Endothelial cell (in vitro differentiated cells): Measurements from ENCODE around the gene C1orf210. TPM values are rescaled to one million over a fixed set of nuclear protein-coding genes. Genes with fewer than 3 reads are reported as not detected.

Experiments
- DNase-seq: peaks from one replicate; pipeline ENCODE4 v3.0.0; 2021; ENCODE audit warnings: low spot score
- H3K27ac Mint-ChIP-seq: one replicate; pipeline ENCODE4 v1.8.0; 2021; ENCODE audit warnings: mixed read lengths, inconsistent platforms; ENCODE audit not compliant: unreplicated experiment
- H3K27me3 Mint-ChIP-seq: one replicate; pipeline ENCODE4 v1.8.0; 2021; ENCODE audit warnings: mild to moderate bottlenecking, moderate library complexity, mixed read lengths, inconsistent platforms; ENCODE audit not compliant: unreplicated experiment
- H3K36me3 Mint-ChIP-seq: one replicate; pipeline ENCODE4 v1.8.0; 2021; ENCODE audit warnings: mild to moderate bottlenecking, low read depth, mixed read lengths, inconsistent platforms; ENCODE audit not compliant: unreplicated experiment
- H3K4me1 Mint-ChIP-seq: one replicate; pipeline ENCODE4 v1.8.0; 2021; ENCODE audit warnings: mild to moderate bottlenecking, mixed read lengths, inconsistent platforms; ENCODE audit not compliant: unreplicated experiment
- H3K4me3 Mint-ChIP-seq: one replicate; pipeline ENCODE4 v1.8.0; 2021; ENCODE audit warnings: mild to moderate bottlenecking, mixed read lengths, inconsistent platforms; ENCODE audit not compliant: unreplicated experiment
- H3K9me3 Mint-ChIP-seq: one replicate; pipeline ENCODE4 v1.8.0; 2021; ENCODE audit warnings: mixed read lengths, inconsistent platforms; ENCODE audit not compliant: unreplicated experiment
- total RNA-seq: library from RNA; stranded (reverse); fragmentation: NEBNext Ultra II Directional; extraction: Animal tissue kit (Norgen Biotek cat#: 25700); gene quantifications from one replicate; pipeline ENCODE4 v1.2.1, GENCODE V29; 2021; ENCODE audit not compliant: unreplicated experiment
- TF ChIP-seq, protein P1 (sequence below): fragments of 200-600 bp; sonication (generic); IDR thresholded peaks from one replicate; pipeline ENCODE4 v1.5.0; 2021; ENCODE audit warnings: antibody characterized with exemption; ENCODE audit not compliant: unreplicated experiment

C1orf210 gene
- total RNA-seq, 1 donor from 2014 or later, result not detected

DNA sequence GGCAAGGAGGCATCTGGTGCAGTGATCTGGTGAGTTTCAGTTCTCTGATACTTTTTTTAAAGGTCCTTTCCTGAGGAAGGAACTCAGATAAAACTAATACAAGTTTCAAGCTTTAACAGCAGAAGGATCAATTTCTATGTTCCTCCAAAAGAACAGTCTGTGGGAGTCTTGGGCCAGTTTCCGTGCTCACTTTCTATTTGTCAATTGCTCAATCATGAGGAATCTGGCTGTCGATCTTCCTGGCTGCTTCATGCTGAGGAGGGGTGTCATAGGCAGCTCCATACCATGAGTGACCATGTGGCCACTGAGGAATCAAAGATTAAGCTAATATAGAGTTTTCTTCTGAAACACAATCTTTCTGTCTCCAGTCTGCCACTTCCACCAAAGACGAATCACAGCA lies 27.0 kb downstream of the C1orf210 start:
- H3K4me1 Mint-ChIP-seq, result no peaks in the 10 kb centered on the region
- H3K27ac Mint-ChIP-seq, result no peak overlapping the region
- TF ChIP-seq, protein P1, sequence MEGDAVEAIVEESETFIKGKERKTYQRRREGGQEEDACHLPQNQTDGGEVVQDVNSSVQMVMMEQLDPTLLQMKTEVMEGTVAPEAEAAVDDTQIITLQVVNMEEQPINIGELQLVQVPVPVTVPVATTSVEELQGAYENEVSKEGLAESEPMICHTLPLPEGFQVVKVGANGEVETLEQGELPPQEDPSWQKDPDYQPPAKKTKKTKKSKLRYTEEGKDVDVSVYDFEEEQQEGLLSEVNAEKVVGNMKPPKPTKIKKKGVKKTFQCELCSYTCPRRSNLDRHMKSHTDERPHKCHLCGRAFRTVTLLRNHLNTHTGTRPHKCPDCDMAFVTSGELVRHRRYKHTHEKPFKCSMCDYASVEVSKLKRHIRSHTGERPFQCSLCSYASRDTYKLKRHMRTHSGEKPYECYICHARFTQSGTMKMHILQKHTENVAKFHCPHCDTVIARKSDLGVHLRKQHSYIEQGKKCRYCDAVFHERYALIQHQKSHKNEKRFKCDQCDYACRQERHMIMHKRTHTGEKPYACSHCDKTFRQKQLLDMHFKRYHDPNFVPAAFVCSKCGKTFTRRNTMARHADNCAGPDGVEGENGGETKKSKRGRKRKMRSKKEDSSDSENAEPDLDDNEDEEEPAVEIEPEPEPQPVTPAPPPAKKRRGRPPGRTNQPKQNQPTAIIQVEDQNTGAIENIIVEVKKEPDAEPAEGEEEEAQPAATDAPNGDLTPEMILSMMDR, result no peak
- peaks cover 20% of the 10 kb centered on the region for H3K9me3 Mint-ChIP-seq
- H3K27me3 Mint-ChIP-seq, result peaks cover 10% of the 10 kb centered on the region
- peaks cover 23% of the 10 kb centered on the region for H3K36me3 Mint-ChIP-seq
- DNase-seq, result no peak
- H3K4me3 Mint-ChIP-seq, result peak overlapping the region; percentile 65

DNA sequence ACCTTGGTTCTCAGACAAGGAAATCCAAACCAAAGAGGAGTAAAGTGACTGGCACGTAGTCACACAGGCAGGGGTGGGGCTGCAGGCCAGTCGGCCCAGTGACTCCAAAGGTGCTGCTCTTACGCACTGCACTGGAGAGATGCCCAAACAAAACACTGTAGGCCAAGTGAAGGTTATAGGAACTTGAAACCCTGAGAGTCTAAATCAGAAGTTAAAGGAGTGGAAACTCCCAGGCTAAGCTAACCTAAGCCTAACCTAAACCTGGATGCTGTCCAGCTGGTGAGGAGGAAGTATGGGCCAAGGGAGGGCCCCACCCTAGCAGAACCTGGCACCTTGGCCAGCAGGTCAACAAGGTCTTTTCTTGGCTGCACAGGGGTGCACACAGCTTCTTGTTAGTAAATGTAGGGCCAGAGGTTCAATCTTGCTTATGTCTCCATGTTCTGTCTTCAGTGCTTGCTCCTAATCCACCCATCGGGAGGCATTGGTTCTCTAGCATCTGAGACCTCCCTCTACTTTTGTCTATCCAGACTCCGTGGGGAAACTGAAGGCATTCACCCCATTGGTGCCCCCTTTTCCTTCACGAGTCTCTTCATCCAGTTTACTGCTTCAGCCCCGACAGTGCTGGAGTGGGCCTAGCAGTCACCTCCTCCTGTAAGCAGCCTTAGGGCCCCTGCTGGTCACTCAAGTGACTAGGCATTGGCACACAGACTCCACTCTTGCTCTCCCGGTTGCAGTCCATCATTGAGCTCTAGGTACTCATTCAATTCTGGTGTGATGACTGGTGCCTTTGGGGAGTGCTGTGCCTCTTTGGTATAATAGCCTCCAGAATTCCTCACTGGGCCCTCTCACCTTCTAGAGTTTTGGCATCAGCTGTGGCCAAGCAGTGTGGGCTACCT lies 28.5 kb downstream of the C1orf210 start:
- Mint-ChIP-seq H3K4me3 (no peak overlapping the region), H3K27ac (no peak overlapping the region), H3K27me3 (peaks cover 12% of the 10 kb centered on the region), H3K36me3 (peaks cover 28% of the 10 kb centered on the region), H3K9me3 (peaks cover 20% of the 10 kb centered on the region), H3K4me1 (no peaks in the 10 kb centered on the region)
- no peak for DNase-seq
- TF ChIP-seq, protein P1, result no peak

DNA sequence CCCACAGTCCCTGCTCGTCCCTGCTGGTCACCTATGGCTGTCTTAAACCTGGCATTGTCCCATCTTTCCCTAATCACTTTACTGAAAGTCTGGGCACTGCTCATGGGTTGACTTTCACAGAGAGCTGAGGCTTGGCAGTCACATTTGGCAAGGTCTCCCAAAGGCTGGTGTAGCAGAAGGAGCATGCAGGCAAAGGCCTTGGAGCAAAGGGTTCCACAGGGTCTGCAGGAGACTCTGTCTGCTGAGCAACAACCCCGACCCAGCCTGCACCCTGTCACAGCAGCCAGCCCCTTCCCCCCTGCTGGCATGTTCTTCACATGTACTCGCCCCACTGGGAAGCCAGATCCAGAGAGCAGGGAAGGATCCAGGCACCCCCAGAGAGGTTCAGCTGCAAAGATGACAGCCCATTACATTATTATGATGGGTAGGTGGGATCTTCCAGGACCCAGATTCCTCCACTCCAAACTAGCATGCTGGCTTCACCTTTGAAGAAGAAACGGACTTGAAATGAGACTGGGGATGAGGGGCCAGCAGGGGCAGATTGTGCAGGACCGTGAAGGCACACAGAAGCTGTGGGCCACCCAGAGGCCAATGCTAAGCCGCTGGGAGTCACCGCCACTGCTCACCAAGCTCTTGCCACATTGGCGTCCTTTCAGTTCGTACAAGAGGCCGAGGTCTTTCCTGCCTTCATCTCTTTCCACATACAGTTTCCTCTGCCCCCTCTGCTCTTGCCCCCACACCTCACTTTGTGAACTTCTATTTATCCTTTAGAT lies 29.8 kb downstream of the C1orf210 start:
- peaks cover 15% of the 10 kb centered on the region for H3K9me3 Mint-ChIP-seq
- H3K4me1 Mint-ChIP-seq, result no peaks in the 10 kb centered on the region
- no peak overlapping the region for H3K4me3 Mint-ChIP-seq
- peaks cover 12% of the 10 kb centered on the region for H3K27me3 Mint-ChIP-seq
- TF ChIP-seq, protein P1, result no peak
- H3K36me3 Mint-ChIP-seq, result peaks cover 24% of the 10 kb centered on the region
- H3K27ac Mint-ChIP-seq, result no peak overlapping the region
- no peak for DNase-seq

DNA sequence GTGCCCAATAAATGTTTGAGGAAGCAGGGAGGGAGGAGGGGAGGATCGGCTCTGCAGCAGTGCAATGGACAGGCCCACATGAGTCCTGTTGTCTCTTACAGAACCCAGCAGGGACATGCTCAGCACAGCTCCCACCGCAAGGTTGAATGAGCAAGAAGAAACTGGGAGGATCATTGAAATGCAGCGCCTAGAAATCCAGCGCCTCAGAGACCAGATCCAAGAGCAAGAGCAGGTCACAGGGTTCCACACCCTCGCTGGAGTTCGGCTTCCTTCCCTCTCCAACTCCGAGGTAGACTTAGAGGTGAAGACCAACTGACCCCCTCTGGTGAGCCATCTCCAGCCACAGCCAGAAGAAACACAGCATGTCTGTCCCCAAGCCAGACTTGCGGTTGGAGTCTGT lies 31.5 kb downstream of the C1orf210 start:
- H3K9me3 Mint-ChIP-seq, result peaks cover 15% of the 10 kb centered on the region
- peaks cover 12% of the 10 kb centered on the region for H3K27me3 Mint-ChIP-seq
- DNase-seq, result no peak
- no peak overlapping the region for H3K4me3 Mint-ChIP-seq
- TF ChIP-seq, protein P1, result no peak
- peaks cover 24% of the 10 kb centered on the region for H3K36me3 Mint-ChIP-seq
- no peaks in the 10 kb centered on the region for H3K4me1 Mint-ChIP-seq
- H3K27ac Mint-ChIP-seq, result no peak overlapping the region
